ENCODE data around the gene BET1L.

GRCh38 chr11:221539-221938 lies 14.3 kb upstream of the BET1L start:
- TF ChIP-seq CTCF (IDR thresholded peaks at IDR 0.05; ENCODE audit: insufficient read depth, low read length) (no peak), POLR2AphosphoS5 (IDR thresholded peaks at IDR 0.05; ENCODE audit: low read depth) (no peak)
